H1 (cell line): Measurements from ENCODE around the gene VEPH1. TPM values are rescaled to one million over a fixed set of nuclear protein-coding genes. Genes with fewer than 3 reads are reported as not detected.

Experiments used
- CTCF ChIA-PET: fragments of 300-600 bp; sonication (Branson Sonifier 250); formaldehyde crosslinking; loops from one replicate; lab custom pipeline; 2021; ENCODE audit not compliant: partially characterized antibody; lab: Charles Lee
- POLR2A ChIA-PET: fragments of 300-600 bp; sonication (Branson Sonifier 250); formaldehyde crosslinking; loops from one replicate; lab custom pipeline; 2021; ENCODE audit warnings: inconsistent platforms; ENCODE audit not compliant: partially characterized antibody; lab: Charles Lee
- DNase-seq, 2 experiments: peaks; one replicate each; pipeline versions ENCODE4 v3.0.0 to v3.0.0-alpha.2; 2010 to 2022; ENCODE audit warnings: low spot score in 2 of 2, low read depth in 1 of 2, mixed read lengths in 1 of 2
- FAIRE-seq: peaks from 2 replicates; lab custom pipeline; 2011; peaks lifted over from hg19 to GRCh38; lab: Jason Lieb, UNC
- H2AFZ ChIP-seq: 2 replicates; pipeline ENCODE4 v1.8.1; 2012; ENCODE audit warnings: low read length, inconsistent platforms
- H2AK5ac ChIP-seq: 2 replicates; pipeline ENCODE4 v1.6.1; 2013; ENCODE audit warnings: low read depth, low read length
- H2BK120ac ChIP-seq: replicated peaks from 2 replicates; pipeline ENCODE3; 2013; ENCODE audit warnings: low read depth, low read length, inconsistent platforms
- H2BK12ac ChIP-seq: 2 replicates; pipeline ENCODE4 v1.6.1; 2013; ENCODE audit warnings: low read depth, low read length
- H2BK15ac ChIP-seq: 2 replicates; pipeline ENCODE4 v1.6.1; 2013; ENCODE audit warnings: low read length
- H2BK20ac ChIP-seq: 2 replicates; pipeline ENCODE4 v1.6.1; 2013; ENCODE audit warnings: low read length
- H2BK5ac ChIP-seq: 2 replicates; pipeline ENCODE4 v1.6.1; 2013; ENCODE audit warnings: low read depth, low read length
- H3K14ac ChIP-seq: 2 replicates; pipeline ENCODE4 v1.6.1; 2013; ENCODE audit warnings: inconsistent platforms; ENCODE audit not compliant: insufficient read length
- H3K18ac ChIP-seq: 2 replicates; pipeline ENCODE4 v1.6.1; 2013; ENCODE audit warnings: low read length; ENCODE audit errors: extremely low read depth
- H3K23ac ChIP-seq: 2 replicates; pipeline ENCODE4 v1.6.1; 2013; ENCODE audit warnings: inconsistent platforms; ENCODE audit not compliant: insufficient read length
- H3K23me2 ChIP-seq: 2 replicates; pipeline ENCODE4 v1.6.1; 2013; ENCODE audit warnings: low read depth, low read length
- H3K27ac ChIP-seq: 2 replicates; pipeline ENCODE4 v1.6.1; 2011; ENCODE audit warnings: low read depth, low read length, inconsistent platforms
- H3K27me3 ChIP-seq, 4 experiments: replicated peaks in 1 of 4; 1 replicate in 1 of 4; 2 replicates in 3 of 4; pipeline versions ENCODE4 v1.6.1 to v1.8.1; 2011 to 2013; ENCODE audit warnings: low read length in 3 of 4, mild to moderate bottlenecking in 3 of 4, inconsistent platforms in 2 of 4, mixed read lengths in 2 of 4, moderate library complexity in 1 of 4; ENCODE audit not compliant: control insufficient read depth in 3 of 4, insufficient read depth in 3 of 4; ENCODE audit errors: extremely low read depth in 1 of 4
- H3K36me3 ChIP-seq, 4 experiments: 2 replicates each; pipeline versions ENCODE4 v1.6.1 to v1.8.1; 2011 to 2013; ENCODE audit warnings: mild to moderate bottlenecking in 4 of 4, low read length in 3 of 4, moderate library complexity in 2 of 4, control low read depth in 1 of 4, inconsistent platforms in 1 of 4; ENCODE audit not compliant: insufficient read depth in 4 of 4, control insufficient read depth in 2 of 4
- H3K4ac ChIP-seq: replicated peaks from 2 replicates; pipeline ENCODE3; 2013; ENCODE audit warnings: low read length, low read depth, mixed read lengths, inconsistent platforms; ENCODE audit not compliant: insufficient read length
- H3K4me1 ChIP-seq, 4 experiments: replicated peaks in 1 of 4; 1 replicate in 1 of 4; 2 replicates in 3 of 4; pipeline versions ENCODE4 v1.6.1 to v1.8.1; 2011 to 2013; ENCODE audit warnings: low read length in 3 of 4, inconsistent platforms in 2 of 4, mixed read lengths in 1 of 4; ENCODE audit not compliant: insufficient read depth in 4 of 4, control insufficient read depth in 3 of 4
- H3K4me2 ChIP-seq, 2 experiments: 2 replicates each; pipeline versions ENCODE4 v1.6.1 to v1.8.1; 2011 to 2013; ENCODE audit warnings: low read depth in 2 of 2, low read length in 2 of 2, control low read depth in 1 of 2, inconsistent platforms in 1 of 2, mild to moderate bottlenecking in 1 of 2; ENCODE audit not compliant: insufficient read depth in 1 of 2
- H3K4me3 ChIP-seq, 4 experiments: fragments of 200-600, 300-600 bp in 1 of 4; sonication (generic), shearing (Covaris generic), sonication (Bioruptor Twin) in 1 of 4; 2 replicates each; pipeline versions ENCODE4 v1.5.1 to v1.8.1; 2011 to 2016; ENCODE audit warnings: low read length in 4 of 4, low read depth in 3 of 4, control low read depth in 2 of 4, inconsistent platforms in 2 of 4, mild to moderate bottlenecking in 2 of 4, mixed read lengths in 1 of 4, moderate library complexity in 1 of 4; ENCODE audit not compliant: insufficient read depth in 2 of 4; ENCODE audit errors: extremely low read depth in 1 of 4
- H3K56ac ChIP-seq: replicated peaks from 2 replicates; pipeline ENCODE3; 2013; ENCODE audit warnings: low read depth, mild to moderate bottlenecking, mixed read lengths, low read length, inconsistent platforms; ENCODE audit not compliant: insufficient read length
- H3K79me1 ChIP-seq: 2 replicates; pipeline ENCODE4 v1.6.1; 2013; ENCODE audit warnings: low read depth, low read length, control low read depth
- H3K79me2 ChIP-seq, 2 experiments: 2 replicates each; pipeline versions ENCODE4 v1.6.1 to v1.8.1; 2012 to 2013; ENCODE audit warnings: low read length in 2 of 2, mild to moderate bottlenecking in 2 of 2, inconsistent platforms in 1 of 2; ENCODE audit not compliant: insufficient read depth in 2 of 2, control insufficient read depth in 1 of 2
- H3K9ac ChIP-seq, 4 experiments: replicated peaks in 1 of 4; 1 replicate in 1 of 4; 2 replicates in 3 of 4; pipeline versions ENCODE4 v1.6.1 to v1.8.1; 2011 to 2013; ENCODE audit warnings: low read depth in 3 of 4, low read length in 3 of 4, control low read depth in 2 of 4, mild to moderate bottlenecking in 2 of 4, moderate library complexity in 2 of 4, inconsistent platforms in 1 of 4; ENCODE audit errors: extremely low read depth in 1 of 4
- H3K9me3 ChIP-seq, 2 experiments: 2 replicates each; pipeline versions ENCODE4 v1.6.1 to v1.8.1; 2012 to 2013; ENCODE audit warnings: mild to moderate bottlenecking in 2 of 2, moderate library complexity in 2 of 2, control low read depth in 1 of 2, inconsistent platforms in 1 of 2, low read depth in 1 of 2, low read length in 1 of 2, mixed read lengths in 1 of 2; ENCODE audit not compliant: insufficient read depth in 2 of 2
- H4K20me1 ChIP-seq, 2 experiments: replicated peaks in 1 of 2; 2 replicates each; pipeline versions ENCODE3 to v1.8.1; 2011 to 2013; ENCODE audit warnings: inconsistent platforms in 2 of 2, low read length in 2 of 2, mild to moderate bottlenecking in 1 of 2; ENCODE audit not compliant: insufficient read depth in 2 of 2, control insufficient read depth in 1 of 2
- H4K5ac ChIP-seq: 2 replicates; pipeline ENCODE4 v1.6.1; 2013; ENCODE audit warnings: low read length, low read depth, mixed read lengths, inconsistent platforms; ENCODE audit not compliant: insufficient read length
- H4K8ac ChIP-seq: 2 replicates; pipeline ENCODE4 v1.8.0; 2013; ENCODE audit warnings: mild to moderate bottlenecking, moderate library complexity, low read length, inconsistent platforms; ENCODE audit not compliant: insufficient read depth; ENCODE audit errors: extremely low read depth
- H4K91ac ChIP-seq: replicated peaks from 2 replicates; pipeline ENCODE3; 2013; ENCODE audit warnings: low read length, mixed read lengths, inconsistent platforms; ENCODE audit not compliant: insufficient read length
- RFX5 ChIP-seq: IDR thresholded peaks from 2 replicates; pipeline ENCODE4 v1.6.1; 2011; ENCODE audit warnings: low read depth, low read length, improper control_type of control experiment, borderline replicate concordance
- TBP ChIP-seq: IDR thresholded peaks from 2 replicates; pipeline ENCODE4 v1.6.1; 2011; ENCODE audit warnings: low read depth, low read length, improper control_type of control experiment
- WGBS, 2 experiments: shearing (Covaris generic) in 1 of 2; methylation state at CpG; one replicate each; pipeline versions ENCODE4 v1.1.6 to v1.1.7; 2013 to 2015; ENCODE audit warnings: low lambda C conversion rate in 2 of 2, mixed read lengths in 2 of 2, inconsistent platforms in 1 of 2, low coverage in 1 of 2, missing lambda C conversion rate in 1 of 2; ENCODE audit not compliant: insufficient replicate concordance in 2 of 2, insufficient coverage in 1 of 2, insufficient read length in 1 of 2; ENCODE audit errors: extremely low coverage in 1 of 2, missing lambda C conversion rate in 1 of 2; 5-methylcytosine and 5-hydroxymethylcytosine counted together
- polyA plus RNA-seq, 7 experiments: library from polyadenylated mRNA; depleted of rRNA in 3 of 7; stranded (reverse) in 5 of 7; unstranded in 2 of 7; fragments of >200 nt in 5 of 7; fragments of 200-250 nt in 2 of 7; gene quantifications; 1 replicate in 5 of 7; 2 replicates in 1 of 7; 4 replicates in 1 of 7; pipeline versions ENCODE4 v1.2.1 to v1.2.3, GENCODE V29; 2011 to 2013; ENCODE audit warnings: missing spikeins in 2 of 7, mixed read lengths in 2 of 7
- total RNA-seq: library from RNA; stranded (reverse); fragmentation: NEBNext Ultra II Directional; extraction: Animal tissue kit (Norgen Biotek cat#: 25700); gene quantifications from 2 replicates; pipeline ENCODE4 v1.2.1, GENCODE V29; 2021

Gene VEPH1
- total and polyA plus RNA-seq, 2 of the 8 experiments (the other 6 are each of a cell fraction or from before 2014, with no cell fraction given) = 12.0 to 18.3 TPM

DNA sequence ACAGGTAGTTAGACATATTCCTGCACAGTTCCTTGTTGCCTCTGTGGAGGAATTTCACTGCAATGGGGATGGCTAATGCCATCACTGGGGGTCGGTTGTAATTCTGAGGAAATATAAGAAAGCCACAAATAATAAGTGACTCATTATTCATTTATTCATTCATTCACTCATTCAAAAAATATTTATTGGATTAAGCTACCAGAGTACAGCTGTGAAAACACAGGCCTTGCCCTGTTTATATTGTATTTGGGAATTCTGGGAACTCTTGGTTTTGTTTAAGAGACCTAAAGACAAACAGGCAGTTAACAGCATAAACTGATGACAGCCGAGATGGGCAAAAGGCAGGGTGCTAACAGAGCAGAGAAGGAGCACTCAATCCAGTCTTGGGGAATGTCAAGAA is 43.0 kb downstream of the VEPH1 start:
- WGBS, 2 experiments = 86% methylated on average over 2 of the region's 2 CpGs; no CpG with 5 or more reads in 1 of the 2 experiments
- no peaks in the 10 kb centered on the region for H3K9me3 ChIP-seq
- H2BK15ac ChIP-seq = no peak overlapping the region
- H3K4ac ChIP-seq = no peak overlapping the region
- H3K36me3 ChIP-seq = no peaks in the 10 kb centered on the region
- H2AFZ ChIP-seq = no peak overlapping the region
- no peaks in the 10 kb centered on the region for H3K4me1 ChIP-seq
- TF ChIP-seq TBP (no peak), RFX5 (no peak)
- ChIA-PET CTCF (interaction anchor here (0.9 kb wide), 1 partner anchor 15 kb away, joined by 5 read pairs; no protein-coding TSS in a partner anchor), POLR2A (interaction anchor here (0.7 kb wide), 1 partner anchor 22 kb away, joined by 4 read pairs; no protein-coding TSS in a partner anchor)
- H3K23me2 ChIP-seq = no peaks in the 10 kb centered on the region
- H4K20me1 ChIP-seq = no peaks in the 10 kb centered on the region
- no peak overlapping the region for H2BK5ac ChIP-seq
- H3K14ac ChIP-seq = no peak overlapping the region
- H3K9ac ChIP-seq = no peak overlapping the region
- H2BK120ac ChIP-seq = no peak overlapping the region
- no peak overlapping the region for H3K23ac ChIP-seq
- H3K4me3 ChIP-seq = no peak overlapping the region
- H3K4me2 ChIP-seq = no peak overlapping the region
- H2AK5ac ChIP-seq = no peak overlapping the region
- no peak overlapping the region for H2BK12ac ChIP-seq
- no peak overlapping the region for H4K91ac ChIP-seq
- H4K8ac ChIP-seq = no peak overlapping the region
- FAIRE-seq = no peak
- no peak for DNase-seq
- H3K18ac ChIP-seq = no peak overlapping the region
- no peaks in the 10 kb centered on the region for H3K79me1 ChIP-seq
- no peak overlapping the region for H3K56ac ChIP-seq
- no peak overlapping the region for H4K5ac ChIP-seq
- H2BK20ac ChIP-seq = no peak overlapping the region
- H3K27ac ChIP-seq = no peak overlapping the region
- no peaks in the 10 kb centered on the region for H3K27me3 ChIP-seq
- no peaks in the 10 kb centered on the region for H3K79me2 ChIP-seq
